ENCODE measurements around the gene NISCH. TPM values are rescaled to one million over a fixed set of nuclear protein-coding genes. Genes with fewer than 3 reads are reported as not detected.

The NISCH gene
- polyA plus RNA-seq, 1 donor (not counting 4 experiments of a cell fraction or from before 2014, with no cell fraction given): 48.1 TPM

DNA sequence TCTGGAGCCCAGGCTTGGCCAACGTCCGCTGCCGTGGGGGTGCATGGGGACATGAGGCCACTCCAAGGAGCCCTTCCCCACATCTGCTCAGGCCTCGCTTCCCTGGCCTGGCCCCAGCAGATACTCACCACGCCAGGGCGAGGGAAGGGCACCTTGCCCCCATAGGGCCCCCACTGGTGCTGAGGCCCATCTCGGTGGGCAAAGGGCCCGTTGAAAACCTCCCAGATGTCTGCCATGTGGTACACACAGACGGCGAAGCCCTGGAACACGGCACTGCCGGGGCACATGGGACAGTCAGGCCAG, 15.2 kb upstream of the NISCH start:
- DNase-seq (ENCODE audit: low read depth, low spot score): no peak
- dilution Hi-C loops (cut with MboI; ENCODE audit: extremely low pct_ligation_motif_present, low sequenced_read_pairs): no loop called here
- no peaks in the 10 kb centered on the region for H3K27me3 ChIP-seq (ENCODE audit: control insufficient read depth, extremely low read depth, insufficient read depth, low read length)

DNA sequence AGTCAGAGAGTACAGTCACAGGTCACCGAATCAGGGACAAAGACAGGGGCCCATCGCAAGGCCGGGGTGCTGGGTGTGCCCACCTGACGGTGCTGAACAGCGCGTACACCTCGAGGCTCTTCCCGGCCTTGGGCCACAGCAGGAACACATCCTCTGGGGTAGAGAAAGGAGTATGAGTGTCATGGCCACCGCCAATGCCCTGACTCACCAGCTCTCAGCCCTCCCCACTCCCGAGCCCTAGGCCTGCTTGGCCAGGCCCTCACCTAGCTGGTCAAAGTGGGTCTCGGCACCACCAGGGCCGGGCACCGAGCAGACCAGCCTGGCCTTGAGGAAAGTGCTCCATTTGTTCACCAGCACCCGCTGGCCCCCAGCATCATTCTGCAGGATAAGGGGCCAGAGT, 14.7 kb upstream of the NISCH start:
- no peaks in the 10 kb centered on the region for H3K9me1 ChIP-seq (ENCODE audit: control insufficient read depth, extremely low read depth, insufficient read depth, low read length)
- H3K27me3 ChIP-seq (ENCODE audit: control insufficient read depth, extremely low read depth, insufficient read depth, low read length): no peaks in the 10 kb centered on the region
- dilution Hi-C loops (cut with MboI; ENCODE audit: extremely low pct_ligation_motif_present, low sequenced_read_pairs): no loop called here

More for the DNA sequence above, 15.2 kb upstream of the NISCH start:
- Histone ChIP-seq H3K4me3 (ENCODE audit: control insufficient read depth in 2 of 3, extremely low read depth in 1 of 3, insufficient read depth in 2 of 3, low read depth in 1 of 3, low read length in 3 of 3) (no peak overlapping the region), H3K79me2 (ENCODE audit: control insufficient read depth, insufficient read depth, low read length) (no peaks in the 10 kb centered on the region), H3K9ac (ENCODE audit: control insufficient read depth, extremely low read depth, insufficient read depth, low read length) (no peak overlapping the region), H3K36me3 (ENCODE audit: control insufficient read depth in 2 of 2, extremely low read depth in 1 of 2, insufficient read depth in 2 of 2, low read length in 2 of 2) (no peaks in the 10 kb centered on the region), H3K9me3 (ENCODE audit: control insufficient read depth, low read depth, low read length) (no peaks in the 10 kb centered on the region), H3K9me1 (ENCODE audit: control insufficient read depth, extremely low read depth, insufficient read depth, low read length) (no peaks in the 10 kb centered on the region), H2AFZ (ENCODE audit: control insufficient read depth, low read length) (no peak overlapping the region), H4K20me1 (ENCODE audit: control insufficient read depth, extremely low read depth, insufficient read depth, low read length) (no peaks in the 10 kb centered on the region), H3K4me1 (ENCODE audit: control insufficient read depth, extremely low read depth, insufficient read depth, low read length) (peaks cover 10% of the 10 kb centered on the region), H3K27ac (ENCODE audit: control insufficient read depth, insufficient read depth, low read length) (no peak overlapping the region), H3K4me2 (ENCODE audit: control insufficient read depth, extremely low read depth, insufficient read depth, low read depth, low read length) (no peak overlapping the region)
- FAIRE-seq: no peak
- TF ChIP-seq, protein P1, sequence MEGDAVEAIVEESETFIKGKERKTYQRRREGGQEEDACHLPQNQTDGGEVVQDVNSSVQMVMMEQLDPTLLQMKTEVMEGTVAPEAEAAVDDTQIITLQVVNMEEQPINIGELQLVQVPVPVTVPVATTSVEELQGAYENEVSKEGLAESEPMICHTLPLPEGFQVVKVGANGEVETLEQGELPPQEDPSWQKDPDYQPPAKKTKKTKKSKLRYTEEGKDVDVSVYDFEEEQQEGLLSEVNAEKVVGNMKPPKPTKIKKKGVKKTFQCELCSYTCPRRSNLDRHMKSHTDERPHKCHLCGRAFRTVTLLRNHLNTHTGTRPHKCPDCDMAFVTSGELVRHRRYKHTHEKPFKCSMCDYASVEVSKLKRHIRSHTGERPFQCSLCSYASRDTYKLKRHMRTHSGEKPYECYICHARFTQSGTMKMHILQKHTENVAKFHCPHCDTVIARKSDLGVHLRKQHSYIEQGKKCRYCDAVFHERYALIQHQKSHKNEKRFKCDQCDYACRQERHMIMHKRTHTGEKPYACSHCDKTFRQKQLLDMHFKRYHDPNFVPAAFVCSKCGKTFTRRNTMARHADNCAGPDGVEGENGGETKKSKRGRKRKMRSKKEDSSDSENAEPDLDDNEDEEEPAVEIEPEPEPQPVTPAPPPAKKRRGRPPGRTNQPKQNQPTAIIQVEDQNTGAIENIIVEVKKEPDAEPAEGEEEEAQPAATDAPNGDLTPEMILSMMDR (optimal IDR thresholded peaks at IDR 0.05 in 1 of 3, IDR thresholded peaks at IDR 0.05 in 1 of 3, conservative IDR thresholded peaks at IDR 0.05 in 1 of 3; ENCODE audit: extremely low read depth in 1 of 3, insufficient read depth in 2 of 3, low read length in 3 of 3): no peak
- TF ChIP-seq EZH2 (IDR thresholded peaks at IDR 0.05; ENCODE audit: low read length): no peak

More for the DNA sequence above, 14.7 kb upstream of the NISCH start:
- Histone ChIP-seq H3K9ac (ENCODE audit: control insufficient read depth, extremely low read depth, insufficient read depth, low read length) (no peak overlapping the region), H2AFZ (ENCODE audit: control insufficient read depth, low read length) (no peak overlapping the region), H3K4me1 (ENCODE audit: control insufficient read depth, extremely low read depth, insufficient read depth, low read length) (peaks cover 10% of the 10 kb centered on the region), H3K4me3 (ENCODE audit: control insufficient read depth in 2 of 3, extremely low read depth in 1 of 3, insufficient read depth in 2 of 3, low read depth in 1 of 3, low read length in 3 of 3) (no peak overlapping the region), H3K4me2 (ENCODE audit: control insufficient read depth, extremely low read depth, insufficient read depth, low read depth, low read length) (no peak overlapping the region), H3K9me3 (ENCODE audit: control insufficient read depth, low read depth, low read length) (no peaks in the 10 kb centered on the region), H3K79me2 (ENCODE audit: control insufficient read depth, insufficient read depth, low read length) (no peaks in the 10 kb centered on the region), H3K36me3 (ENCODE audit: control insufficient read depth in 2 of 2, extremely low read depth in 1 of 2, insufficient read depth in 2 of 2, low read length in 2 of 2) (no peaks in the 10 kb centered on the region), H3K27ac (ENCODE audit: control insufficient read depth, insufficient read depth, low read length) (no peak overlapping the region), H4K20me1 (ENCODE audit: control insufficient read depth, extremely low read depth, insufficient read depth, low read length) (no peaks in the 10 kb centered on the region)
- no peak for TF ChIP-seq EZH2 (IDR thresholded peaks at IDR 0.05; ENCODE audit: low read length)
- TF ChIP-seq, protein P1 (optimal IDR thresholded peaks at IDR 0.05 in 1 of 3, IDR thresholded peaks at IDR 0.05 in 1 of 3, conservative IDR thresholded peaks at IDR 0.05 in 1 of 3; ENCODE audit: extremely low read depth in 1 of 3, insufficient read depth in 2 of 3, low read length in 3 of 3): no peak
- FAIRE-seq (no peak), DNase-seq (ENCODE audit: low read depth, low spot score) (no peak)
